Fibroblast of the aortic adventitia (primary cell): ENCODE data around the gene WBP4. TPM values are rescaled to one million over a fixed set of nuclear protein-coding genes. Genes with fewer than 3 reads are reported as not detected.

Experiments used
- DNase-seq: peaks from one replicate; pipeline ENCODE4 v3.0.0-alpha.2; 2010; ENCODE audit warnings: low read depth
- H3K4me3 ChIP-seq: 2 replicates; pipeline ENCODE4 v1.5.1; 2011; ENCODE audit warnings: low read depth, mild to moderate bottlenecking, control low read depth, low read length, moderate library complexity
- CTCF ChIP-seq: IDR thresholded peaks from 2 replicates; pipeline ENCODE4 v1.5.1; 2011; ENCODE audit warnings: mild to moderate bottlenecking, low read length, control low read depth, inconsistent platforms; ENCODE audit not compliant: insufficient read depth
- total RNA-seq: library from RNA; depleted of rRNA; stranded (reverse); fragments of >200 nt; gene quantifications from 2 replicates; pipeline ENCODE4 v1.2.3, GENCODE V29; 2012; ENCODE audit warnings: low replicate concordance

Gene WBP4
- total RNA-seq, 1 donor: 10.5 TPM

DNA sequence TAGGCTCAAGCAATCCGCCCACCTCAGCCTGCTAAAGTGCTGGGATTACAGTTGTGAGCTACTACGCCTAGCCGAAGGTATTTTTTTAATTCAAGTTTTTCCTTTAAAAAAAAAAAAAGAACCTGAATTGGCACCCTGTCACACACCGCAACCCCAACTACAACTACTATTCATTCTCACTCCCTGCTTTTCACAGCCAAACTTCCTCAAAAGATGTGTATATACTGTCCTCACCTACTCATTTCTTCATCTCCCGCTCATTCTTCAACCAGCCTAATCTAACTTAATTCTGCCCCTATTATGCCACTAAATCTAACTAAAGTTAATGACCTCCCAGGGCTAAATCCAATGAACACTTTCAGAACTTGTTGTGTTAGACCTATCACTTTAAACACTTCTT is 12.7 kb upstream of the WBP4 start:
- no peak for TF ChIP-seq CTCF
- H3K4me3 ChIP-seq: no peak overlapping the region
- DNase-seq: no peak

DNA sequence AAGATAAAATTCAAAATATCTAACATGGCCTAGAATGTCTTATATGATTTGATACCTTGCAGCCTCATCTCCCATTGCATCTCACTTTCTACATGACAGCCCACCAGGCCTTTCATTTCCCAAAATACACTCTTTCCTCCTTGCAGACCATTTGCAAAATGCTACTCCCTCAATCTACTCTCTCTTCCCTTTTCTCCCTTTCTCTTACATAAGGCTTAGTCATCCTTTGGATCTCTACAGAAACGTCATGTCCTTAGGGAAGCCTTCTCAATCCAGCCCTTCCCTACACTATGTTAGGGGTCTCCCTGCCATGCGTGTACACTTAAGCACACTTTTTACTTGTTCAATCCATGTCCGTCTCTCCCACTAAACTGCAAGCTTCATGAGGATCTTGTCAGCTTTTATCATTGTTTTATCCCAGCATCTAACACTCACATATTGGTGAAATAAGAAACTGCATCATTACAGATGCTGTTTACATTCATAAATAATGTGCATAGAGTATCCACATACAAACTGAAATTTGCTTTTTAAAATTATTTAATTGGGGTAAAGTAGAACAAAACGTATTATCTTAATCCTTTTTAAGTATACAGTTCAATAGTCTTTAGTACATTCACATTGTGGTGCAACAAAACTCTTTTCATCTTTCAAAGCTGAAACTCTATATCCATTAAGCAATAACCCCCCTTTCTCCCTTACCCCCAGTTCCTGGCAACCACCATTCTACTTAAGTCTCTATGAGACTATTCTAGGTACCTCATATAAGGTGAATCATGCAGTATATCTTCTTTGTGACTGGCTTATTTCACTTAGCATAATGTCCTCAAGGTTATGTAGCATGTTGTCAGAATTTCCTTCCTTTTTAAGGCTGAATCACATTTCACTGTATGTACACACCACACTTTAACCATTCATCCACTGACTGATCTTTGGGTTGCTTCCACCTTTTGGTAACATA is 11.5 kb upstream of the WBP4 start:
- no peak overlapping the region for H3K4me3 ChIP-seq
- DNase-seq: peak; percentile 16
- TF ChIP-seq CTCF: no peak

DNA sequence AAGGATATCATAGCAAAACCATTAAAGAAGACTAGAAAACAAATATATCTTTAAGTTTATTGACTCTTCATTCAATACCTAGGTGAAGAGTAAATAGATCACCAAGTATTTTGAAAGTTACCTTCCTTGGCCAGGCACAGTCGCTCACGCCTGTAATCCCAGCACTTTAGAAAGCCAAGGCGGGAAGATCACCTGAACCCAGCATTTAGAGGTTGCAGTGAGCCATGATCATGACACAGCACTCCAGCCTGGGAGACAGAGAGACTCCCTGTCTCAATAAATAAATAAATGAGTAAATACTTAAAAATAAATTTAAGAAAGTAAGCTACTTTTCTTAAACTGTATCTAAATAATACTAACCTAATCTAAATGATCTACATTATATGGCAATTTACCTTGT is 8.9 kb upstream of the WBP4 start:
- DNase-seq: no peak
- TF ChIP-seq CTCF: no peak
- H3K4me3 ChIP-seq: no peak overlapping the region

DNA sequence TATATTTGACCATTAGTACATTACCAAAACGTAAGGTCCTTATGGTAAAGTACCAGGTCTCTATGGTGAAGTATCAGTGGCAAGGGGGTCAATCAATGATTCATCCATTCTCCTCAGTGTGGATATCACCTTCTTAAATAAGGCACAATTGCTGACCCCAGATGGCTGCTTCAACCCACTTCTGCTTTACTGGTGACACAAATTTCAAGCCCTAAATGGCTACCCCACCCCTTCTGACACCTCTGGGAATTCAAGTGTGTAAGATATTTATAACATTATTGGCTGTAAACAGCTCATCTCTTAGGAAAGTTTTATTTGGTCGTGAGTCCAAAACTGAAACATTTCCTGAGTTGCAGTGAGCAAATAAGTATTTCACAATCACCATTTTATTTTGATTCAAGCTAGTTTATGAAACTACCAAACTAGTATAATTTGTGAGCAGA is 7.9 kb upstream of the WBP4 start:
- DNase-seq: peak; percentile 72
- TF ChIP-seq CTCF: no peak
- H3K4me3 ChIP-seq: no peak overlapping the region

DNA sequence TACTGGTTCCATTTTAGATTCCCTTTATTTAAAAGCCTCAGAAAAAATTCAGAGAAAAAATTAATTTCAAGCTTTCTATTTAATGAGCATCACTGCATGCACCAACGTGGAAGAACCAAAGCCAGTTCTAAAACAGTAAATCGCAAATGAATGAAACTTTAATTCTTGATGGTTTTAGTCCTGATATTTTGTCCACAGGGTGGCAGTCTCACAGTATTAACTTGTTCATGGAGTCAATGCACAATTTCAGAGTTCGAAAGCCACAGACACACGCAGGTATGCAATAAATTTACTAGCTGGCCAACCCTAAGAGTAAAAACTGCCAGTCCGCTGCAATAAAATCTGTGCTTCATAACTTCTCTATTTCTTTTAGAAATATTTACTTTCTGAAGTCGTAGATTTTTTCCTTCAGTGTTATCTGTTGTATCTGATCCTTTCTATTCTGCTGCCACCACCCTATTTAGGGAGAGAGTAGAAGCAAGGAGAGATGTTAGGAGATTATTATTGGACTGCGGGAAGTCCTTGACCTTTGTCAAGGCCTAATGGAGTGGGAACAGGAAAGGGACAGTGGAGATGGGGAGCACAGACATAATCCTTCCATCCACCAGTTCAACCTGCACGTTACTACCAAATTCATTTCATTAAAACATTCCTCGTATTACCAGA is 7.0 kb upstream of the WBP4 start:
- TF ChIP-seq CTCF: peak; percentile 44
- H3K4me3 ChIP-seq: no peak overlapping the region

GRCh38 chr13:41054919-41055619 is 6.2 kb upstream of the WBP4 start:
- no peak for DNase-seq
- no peak overlapping the region for H3K4me3 ChIP-seq
- TF ChIP-seq CTCF: peak; percentile 23

More for the DNA sequence above, 7.0 kb upstream of the WBP4 start:
- DNase-seq: peak; percentile 71
